Activated CD4-positive, alpha-beta T cell treated with anti-CD3 and anti-CD28 coated beads, Interleukin-10, Interleukin-2, amounts not matched to agents 100 ng/mL and 50 ng/mL, durations not matched to agents 16 hours and 8 hours (primary cell): Measurements from ENCODE around the gene CAPN2.

Experiments
- DNase-seq: peaks from one replicate; pipeline ENCODE4 v3.0.0-alpha.2; 2020

CAPN2 gene

DNA sequence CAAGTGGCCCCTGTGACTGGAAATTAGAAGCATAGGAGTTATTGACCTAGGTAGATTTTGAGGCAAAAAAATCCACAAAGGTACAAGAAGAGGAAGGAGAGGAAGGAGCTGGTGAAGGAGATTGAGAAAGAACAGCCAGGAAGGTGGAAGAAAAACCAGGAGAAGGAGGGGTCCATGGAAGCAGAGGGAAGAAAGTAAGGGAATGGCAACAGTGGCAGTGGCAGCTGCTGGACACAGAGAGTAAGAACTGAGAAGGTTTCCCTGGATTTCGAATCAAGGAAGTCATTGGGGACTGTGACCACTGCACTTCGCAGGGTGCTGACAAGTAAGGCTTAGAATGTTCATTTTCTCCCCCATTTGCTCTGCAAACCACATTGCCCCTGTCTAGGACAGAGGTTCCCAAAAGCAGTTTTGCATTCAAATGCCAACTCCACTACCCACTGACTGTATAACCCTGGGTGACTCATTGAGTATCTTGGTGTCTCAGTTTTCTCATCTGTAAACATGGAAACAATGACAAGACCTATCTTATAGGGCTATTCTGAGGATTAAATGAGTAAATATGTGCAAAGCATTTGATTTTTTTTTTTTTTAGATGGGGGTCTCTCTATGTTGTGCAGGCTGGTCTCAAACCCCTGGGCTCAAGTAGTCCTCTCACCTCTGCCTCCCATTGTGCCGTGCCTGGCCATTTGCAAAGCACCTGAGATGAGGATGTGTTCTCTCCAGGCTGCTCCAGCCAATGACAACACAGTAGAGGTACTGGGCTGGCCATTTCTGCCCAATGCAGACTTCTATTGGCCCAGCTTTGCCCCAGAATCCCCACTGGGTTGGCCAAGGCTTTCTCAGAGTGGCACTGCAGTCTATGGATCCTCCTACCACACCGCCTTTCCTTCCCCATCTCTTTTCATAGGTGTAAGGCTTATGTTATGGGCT lies 9.3 kb upstream of the CAPN2 start:
- peak; percentile 61 for DNase-seq

DNA sequence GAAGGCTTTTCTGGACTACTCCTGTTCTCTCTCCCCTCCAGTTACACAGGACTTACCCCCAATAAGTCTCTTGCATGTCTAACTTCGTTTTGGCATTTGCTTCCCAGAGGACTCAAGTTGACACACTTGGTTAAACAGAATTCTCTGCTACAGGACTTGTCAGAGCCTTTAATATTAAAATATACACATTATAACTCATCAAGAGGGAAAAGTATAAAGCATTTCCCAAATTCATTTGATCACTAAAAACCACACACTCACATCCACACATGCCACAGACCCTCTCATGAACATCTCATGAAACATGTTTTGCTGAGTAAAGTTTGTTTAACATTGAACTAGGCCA lies 8.7 kb upstream of the CAPN2 start:
- no peak for DNase-seq

DNA sequence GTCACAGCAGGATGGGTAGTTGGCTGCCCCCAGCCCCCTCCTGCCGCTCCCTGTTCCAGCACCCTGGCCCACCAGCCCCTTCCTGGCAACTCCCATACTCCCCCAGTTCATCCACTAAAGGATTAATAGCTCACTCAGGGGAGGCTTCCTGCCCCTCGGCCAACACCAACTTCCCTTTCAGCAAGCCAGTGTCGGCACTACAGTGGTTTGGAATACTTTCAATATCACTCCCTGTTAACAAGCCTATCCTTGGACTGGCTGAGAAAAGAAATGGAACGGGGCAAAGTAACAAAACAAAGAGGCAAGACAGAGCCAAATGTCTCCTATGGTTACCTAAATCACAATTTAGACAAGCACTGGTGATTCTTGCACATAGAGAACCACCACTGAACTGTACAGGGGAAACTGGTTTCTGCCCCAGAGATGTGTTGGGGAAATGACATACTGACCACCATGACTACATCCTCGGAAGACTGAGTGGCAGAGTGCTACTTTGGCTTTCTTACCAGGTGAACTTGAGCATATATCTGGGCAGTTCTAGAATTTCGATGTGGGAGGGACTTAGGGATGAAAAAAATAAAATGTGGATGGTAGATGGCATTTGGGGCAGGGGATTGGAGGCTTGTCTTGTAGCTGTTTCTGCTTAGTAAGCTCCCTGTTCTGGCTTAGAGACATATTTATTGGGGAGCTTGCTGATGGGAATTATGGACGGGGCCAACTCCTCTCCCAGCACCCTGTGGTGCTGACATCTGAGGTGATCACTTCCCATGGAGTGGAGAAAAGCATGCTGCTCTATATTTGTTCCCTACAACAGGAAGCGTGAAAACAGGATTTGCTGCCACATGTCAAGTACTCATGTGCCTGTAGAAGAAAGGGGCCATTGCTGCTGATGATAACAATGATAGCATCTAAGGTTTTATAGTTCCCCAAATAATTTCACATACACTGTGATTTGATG lies 7.1 kb upstream of the CAPN2 start:
- no peak for DNase-seq

DNA sequence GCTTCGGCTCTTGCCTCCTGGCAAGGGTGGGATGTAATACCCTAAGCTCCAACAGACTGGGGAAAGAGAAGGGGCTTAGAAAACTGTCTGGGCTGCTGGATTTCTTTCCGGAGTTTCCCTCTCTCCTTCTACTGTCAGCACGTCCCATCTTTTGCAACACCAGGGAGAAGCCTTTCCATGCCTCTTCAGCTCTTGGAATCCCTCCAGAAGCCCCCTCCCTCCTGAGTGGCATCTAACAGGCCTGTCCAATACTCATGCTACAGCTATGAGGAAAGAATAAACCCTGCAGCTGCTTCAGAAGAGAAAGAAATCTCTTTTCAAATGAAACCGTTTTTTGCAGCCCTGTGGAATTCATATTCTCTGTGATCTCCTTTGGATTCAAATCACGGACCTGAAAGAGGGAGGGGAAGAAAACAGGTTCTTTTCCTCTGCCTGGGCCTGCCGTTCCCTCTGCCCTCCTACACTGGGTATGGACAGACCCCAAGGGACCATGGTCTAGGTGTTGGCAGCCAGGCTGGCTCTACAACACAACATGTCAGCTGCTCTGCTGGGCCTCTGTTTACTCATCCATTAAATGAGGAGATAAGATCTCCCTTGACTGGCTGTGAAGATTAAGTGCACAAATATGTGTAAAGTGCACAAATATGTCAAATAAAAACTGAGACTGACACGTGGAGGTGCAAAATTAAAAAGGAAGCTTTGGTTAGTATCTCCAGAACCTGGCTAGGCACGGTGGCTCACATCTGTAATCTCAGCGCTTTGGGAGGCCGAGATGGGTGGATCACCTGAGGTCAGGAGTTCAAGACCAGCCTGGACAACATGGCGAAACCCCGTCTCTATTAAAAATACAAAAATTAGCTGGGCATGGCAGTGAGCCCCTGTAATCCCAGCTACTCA lies 6.0 kb upstream of the CAPN2 start:
- no peak for DNase-seq

DNA sequence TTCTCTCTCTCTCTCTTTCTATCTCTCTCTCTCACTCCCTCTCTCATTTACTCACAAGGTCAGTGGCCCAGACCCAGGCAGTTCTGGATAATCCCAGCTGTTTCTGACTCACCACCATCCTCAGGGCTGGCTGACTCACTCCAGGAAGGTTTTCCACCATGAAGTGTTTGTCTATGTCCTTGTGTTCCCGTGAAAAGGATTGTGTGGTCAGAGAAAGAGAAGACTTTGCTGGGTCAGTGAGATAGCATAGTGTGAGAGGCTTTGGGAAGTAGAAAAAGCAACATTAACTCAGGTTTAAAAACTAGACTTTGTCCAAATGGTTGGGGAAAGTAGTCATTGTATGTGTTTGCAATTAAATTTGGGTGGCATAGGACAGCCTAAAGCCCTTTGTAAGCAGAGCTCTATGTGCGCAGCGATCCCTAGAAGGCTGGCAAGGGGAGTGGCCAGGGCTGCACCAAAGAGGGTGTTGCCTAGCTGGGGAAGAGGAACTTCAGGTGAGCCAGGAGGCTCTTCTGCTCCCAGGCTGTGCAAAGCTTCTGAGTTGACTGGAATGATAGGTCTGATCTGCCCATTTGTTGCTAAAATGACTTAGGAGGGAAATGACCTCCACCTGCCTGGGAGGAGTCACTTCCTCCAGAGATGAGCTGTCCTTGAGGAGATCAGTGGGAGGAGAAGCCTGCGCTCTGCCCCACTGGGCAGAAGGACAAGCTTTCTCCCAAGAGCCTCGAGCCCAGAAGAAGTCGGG lies 4.9 kb upstream of the CAPN2 start:
- DNase-seq = no peak

DNA sequence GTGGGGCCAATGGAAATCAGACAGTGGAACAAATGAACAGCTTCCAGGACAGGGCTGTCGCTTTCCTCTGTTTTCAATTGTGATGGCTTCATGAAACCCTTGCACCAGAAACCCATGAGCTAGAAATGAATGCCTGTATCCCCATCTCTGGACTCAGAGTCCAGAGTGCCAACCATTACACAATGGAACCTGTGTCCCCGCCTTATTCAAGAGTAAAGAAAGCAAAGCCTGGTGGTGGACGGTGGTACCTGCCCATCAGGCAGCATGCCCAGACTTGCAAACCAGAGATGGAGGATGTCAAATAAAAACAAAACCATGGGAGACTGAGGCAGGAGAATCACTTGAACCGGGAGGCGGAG lies 4.4 kb upstream of the CAPN2 start:
- no peak for DNase-seq

DNA sequence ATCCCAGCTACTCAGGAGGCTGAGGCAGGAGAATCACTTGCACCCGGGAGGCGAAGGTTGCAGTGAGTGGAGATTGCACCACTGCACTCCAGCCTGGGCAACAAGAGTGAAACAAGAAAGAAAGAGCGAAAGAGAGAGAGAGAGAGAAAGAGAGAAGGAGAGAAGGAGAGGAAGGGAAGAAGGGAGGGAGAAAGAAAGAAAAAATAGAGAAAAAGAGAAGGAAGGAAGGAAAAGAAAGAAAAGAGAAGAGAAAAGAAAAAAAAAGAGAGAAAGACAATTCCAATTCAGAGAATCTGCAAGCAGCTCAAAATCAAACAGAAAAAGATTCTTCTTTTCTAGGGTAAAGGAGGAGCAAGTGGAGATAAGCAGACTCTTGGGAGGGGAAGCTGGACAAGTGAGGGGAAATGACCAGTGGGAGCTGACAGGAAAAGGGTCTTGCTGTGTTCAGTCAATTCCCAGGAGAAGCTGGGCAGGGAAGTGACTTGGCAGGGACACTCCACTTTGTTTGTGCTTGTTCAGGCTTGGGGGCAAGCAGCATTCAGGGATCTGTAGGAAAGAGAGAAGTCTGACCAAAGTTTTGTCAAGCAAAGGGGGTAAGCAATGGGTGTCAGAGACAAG lies 3.6 kb upstream of the CAPN2 start:
- DNase-seq = no peak

DNA sequence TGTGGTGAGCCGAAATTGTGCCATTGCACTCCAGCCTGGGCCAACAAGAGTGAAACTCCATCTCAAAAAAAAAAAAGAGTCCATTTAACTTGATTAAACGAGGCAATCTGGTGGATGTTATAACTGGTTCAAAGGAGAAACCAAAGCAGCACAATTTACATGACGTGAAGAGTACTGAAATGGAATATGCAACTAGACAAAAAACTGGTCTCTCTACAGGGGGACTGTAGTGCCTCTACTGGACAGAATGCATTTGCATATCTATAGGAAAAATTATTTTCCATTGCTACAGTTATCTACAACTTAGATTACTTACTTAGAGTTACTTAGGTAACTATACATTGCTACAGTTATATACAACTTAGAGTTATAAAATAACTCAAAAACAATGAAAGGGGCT lies 2.7 kb upstream of the CAPN2 start:
- DNase-seq = no peak

DNA sequence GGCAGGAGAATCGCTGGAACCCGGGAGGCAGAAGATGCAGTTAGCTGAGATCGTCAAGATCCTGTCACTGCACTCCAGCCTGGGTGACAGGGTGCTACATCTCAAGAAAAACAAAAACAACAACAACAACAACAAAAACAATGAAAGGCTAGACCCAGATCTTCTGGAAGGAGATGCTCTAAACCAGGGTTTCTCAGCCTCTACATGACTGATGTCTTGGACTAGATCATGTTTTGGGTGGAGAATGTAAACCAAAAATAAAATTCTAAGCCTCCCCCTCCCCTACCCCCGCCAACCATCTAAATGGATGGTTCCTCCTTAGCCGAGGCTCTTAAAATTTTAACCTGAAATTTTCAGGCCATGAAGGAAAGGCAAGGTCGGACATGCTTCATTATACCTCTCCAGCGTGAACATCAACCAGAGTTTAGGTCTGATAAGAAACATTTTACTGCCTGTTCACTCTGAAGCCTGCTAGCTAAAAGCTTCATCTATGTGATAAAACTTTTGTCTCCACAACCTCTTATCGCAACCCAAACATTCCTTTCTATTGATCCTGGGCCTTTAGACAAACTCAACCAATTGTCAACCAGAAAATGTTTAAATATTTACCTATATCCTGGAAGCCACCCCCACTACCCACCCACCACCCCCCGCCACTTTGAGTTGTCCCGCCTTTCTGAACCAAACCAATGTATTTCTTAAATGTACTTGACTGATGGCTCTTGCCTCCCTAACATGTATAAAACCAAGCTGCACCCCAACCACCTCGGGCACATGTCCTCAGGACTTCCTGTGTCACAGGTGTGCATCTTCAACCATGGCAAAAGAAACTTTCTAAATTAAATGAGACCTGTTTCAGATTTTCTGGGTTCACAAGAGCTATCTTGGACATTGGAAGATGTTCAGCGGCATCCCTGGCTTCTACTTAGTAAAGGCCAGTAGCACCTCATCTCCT lies 1.9 kb upstream of the CAPN2 start:
- DNase-seq = no peak

DNA sequence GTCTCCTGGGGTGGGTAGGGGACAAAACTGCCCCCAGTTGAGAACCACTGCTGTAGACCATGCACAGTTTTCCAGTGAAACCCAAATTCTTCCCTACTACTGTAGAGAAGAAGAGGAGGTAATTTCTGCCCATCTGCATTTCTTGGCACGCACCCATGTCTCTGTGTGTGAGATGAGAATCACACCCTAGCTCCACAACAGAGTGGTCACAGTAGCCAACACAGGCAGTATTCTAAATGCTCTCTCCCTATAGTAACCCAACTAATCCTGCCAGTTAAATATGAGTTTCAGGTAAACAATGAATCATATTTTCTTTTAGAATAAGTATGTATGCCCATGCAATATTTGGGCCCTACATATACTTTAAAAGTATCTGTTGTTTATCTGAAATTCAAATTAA lies 1.2 kb upstream of the CAPN2 start:
- DNase-seq = no peak

DNA sequence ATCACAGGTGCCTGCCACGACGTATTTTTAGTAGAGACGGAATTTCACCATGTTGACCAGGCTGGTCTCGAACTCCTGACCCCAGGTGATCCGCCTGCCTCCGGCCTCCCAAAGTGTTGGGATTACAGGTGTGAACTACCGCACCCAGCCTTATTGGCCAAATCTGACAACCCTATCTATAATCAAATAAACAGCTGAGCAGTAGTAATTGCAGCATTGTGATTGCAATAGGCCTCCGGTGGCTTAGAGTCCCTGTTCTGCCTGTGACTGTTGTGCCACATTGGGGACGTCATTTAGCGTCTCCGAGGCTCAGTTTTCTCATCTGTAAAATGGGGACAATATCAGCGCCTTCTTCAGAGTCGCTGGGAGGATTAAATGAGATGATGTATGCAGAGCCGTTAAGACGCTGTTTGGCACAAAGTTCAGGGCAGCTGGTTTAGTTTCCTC lies 569 bp upstream of the CAPN2 start:
- no peak for DNase-seq

DNA sequence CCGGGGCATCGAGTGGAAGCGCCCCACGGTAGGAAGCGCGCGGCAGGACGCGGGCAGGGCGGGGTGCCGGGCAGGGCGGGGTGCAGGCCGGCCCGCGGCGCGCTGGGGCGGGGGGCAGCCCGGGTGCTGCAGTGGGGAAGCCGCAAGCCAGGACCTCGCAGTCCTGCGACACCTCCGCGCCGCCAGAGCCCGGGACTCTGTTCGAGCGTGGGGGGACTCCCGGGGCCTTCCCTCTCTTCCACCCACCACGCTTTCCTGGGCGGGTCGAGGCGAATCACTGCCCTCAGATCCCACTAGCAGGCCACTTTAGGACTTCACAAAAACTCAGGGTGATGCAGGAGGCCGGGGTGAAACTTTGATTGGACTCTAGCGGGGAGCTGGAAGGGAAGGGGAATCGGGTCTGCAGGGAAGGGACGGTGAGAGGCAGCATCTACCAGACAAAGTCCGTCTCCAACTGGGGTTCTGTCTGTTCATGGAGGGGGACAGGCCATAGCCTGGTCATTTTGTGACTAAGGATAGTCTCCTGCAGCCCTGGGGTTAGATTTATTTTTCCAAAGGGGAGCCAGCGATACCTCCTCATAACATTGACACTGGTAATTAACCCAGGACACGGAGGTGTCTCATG lies 623 bp downstream of the CAPN2 start:
- peak; percentile 35 for DNase-seq

DNA sequence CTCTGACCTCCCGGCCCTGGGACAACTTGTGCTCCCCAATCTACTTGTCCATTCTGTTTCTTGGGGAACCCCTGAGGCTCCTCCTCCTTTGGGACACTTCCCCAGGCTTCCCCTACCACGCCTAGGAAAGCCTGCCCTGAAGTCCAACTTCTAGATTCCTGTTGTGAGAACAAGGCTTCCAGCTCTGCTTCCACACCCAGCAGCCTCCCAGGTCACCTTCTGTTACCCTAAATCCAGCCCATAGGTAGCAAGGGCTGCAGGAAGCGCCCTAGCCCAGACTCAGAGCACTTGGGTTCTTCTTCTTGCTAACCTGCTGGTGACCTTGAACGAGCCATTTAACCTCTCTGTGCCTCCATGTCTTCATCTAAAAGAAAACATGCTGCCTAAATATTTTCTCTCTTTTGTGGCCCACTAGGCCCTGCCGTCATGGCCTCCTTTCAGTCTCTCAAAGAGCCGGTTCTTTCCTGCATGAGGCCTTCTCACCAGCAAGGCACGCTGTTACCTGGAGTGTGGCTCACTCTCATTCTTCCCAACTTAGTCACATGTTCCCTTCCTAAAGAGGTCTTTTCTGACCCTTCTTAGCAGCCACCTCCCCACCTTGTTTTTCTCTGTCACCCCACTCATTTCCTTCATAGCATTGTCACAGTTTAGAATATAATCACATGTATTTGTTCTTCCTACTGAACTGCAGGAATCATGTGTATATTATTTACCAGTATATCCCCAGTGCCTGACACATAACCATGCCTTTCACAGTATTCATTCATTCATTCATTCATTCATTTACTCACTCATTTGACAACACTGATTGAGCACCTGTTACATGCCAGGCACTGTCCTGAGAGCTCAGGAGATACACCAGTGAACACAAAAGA lies 1.4 kb downstream of the CAPN2 start:
- peak; percentile 32 for DNase-seq

DNA sequence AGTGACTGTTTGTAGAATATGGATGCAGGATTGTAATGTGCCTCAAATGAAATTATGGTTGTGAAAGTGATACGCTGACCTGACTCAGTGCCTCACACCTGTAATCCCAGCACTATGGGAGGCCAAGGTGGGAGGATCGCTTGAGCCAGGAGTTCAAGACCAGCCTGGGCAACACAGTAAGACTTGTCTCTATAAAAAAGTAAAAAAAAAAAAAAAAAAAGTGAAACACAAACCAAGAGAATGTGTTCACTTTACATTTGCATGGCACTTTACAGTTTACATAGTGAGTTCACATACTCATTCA lies 2.0 kb downstream of the CAPN2 start:
- no peak for DNase-seq

DNA sequence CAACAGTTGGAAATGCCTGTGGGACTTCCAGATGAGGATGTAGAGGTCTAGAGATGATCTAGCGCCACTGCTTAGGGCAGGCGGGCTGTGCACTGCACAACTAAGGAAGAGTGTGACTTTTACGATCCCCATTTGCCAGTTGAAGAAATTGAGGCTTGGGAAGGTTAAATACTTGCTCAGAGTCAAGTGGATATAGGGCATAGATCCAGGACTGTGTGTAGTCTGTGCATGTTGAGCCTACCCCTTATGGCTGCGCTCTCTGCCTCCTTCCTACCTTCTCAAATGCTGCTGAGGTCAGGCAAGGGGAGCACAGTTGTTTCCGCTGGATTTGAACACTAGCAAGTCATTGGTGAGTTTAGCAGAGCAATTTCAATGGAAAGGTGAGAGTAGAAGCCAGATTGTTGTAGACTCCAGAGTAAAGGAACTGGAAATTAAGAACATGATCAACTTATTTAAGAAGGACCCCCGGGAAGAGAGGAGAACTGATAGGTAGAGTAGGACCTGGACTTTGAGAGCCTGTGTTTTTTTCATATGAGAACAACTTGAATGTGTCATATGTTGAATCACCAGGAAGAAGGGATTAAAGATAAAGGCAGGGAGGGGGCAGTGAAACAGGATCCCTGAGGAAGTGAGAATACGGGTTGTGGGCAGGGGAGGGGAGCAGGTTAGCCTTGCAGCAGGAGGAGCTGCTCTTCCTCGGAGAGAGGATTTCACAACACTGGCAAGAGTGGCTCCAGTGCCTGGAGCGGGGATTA lies 2.7 kb downstream of the CAPN2 start:
- no peak for DNase-seq

DNA sequence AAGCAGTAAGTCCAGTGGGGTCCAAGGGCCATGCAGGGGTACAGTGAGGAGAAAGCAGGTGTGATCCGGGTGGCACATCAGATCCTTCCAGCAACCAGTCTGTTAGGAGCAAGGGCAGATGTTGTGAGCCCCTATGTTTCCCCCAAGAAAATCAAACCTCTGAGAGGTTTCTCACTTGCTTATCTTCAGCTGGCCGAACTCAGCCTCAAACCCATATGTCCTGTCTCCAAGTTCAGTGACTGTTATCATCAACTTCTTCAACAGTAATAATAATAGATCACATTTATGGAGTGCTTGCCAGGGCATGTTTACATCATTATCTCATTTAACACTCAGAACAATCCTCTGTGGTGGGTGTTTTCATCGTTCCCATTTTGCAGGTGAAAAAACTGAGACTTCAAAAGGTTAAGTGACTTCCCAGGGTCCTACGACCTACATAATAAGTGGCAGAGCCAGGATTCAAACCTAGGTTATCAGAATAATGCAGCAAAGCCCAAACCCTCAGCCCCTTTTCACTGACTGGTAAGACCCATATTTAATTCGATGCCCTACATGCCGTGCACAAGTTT lies 3.3 kb downstream of the CAPN2 start:
- DNase-seq = peak; percentile 22

DNA sequence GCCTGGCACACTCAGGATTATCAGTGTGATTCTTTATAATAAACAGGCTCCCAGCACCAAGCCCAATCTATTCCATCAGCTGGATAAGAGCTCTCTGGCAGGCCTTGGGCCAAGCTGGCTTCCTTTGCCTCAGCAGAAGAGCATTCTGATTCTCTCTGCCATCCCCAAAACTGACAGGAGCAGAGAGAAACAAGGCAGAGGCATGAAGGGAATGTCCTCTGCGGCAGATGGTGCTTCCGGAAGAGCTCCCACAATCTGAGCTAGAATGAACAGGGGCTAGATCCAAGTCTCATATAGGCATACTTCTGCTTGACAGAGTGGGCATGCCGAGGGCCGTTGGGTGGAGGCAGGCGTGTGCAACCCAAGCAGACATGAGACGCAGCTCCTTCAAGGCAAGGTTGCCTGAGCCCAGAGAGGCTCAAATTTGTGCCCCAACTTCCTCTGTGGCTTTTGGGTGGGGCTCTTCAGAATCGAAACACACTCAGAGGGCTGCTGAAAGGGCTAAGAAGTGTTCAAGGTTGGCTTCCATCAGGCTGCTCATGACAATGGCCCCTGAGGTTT lies 4.0 kb downstream of the CAPN2 start:
- peak; percentile 87 for DNase-seq

DNA sequence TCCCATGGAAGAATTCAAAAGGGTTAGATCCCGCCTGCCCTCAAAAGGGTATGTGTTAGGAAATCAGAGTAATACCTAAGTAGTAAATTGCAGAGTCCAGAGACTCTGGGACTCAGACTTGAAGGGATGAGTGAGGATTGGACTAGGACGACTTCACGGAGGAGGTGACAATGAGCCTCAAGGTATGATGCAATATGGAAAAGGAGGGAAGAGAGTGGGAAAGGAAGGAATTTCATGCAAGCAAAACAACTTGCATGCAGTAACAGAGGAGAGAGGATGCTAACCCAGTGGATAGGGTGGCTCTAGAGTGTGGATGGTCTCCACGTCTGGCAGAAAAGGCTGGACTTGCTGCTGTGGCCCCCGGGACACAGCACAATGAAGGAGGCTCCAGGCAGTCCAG lies 4.8 kb downstream of the CAPN2 start:
- DNase-seq = no peak
